Fibroblast of lung (primary cell): ENCODE data around the gene PZP.

Experiments
- CTCF ChIP-seq, 2 donors: IDR thresholded peaks in 1 of 2; conservative IDR thresholded peaks in 1 of 2; 1 replicate in 1 of 2; 2 replicates in 1 of 2; pipeline ENCODE4 v1.5.1; 2011 to 2012; ENCODE audit warnings: low read length in 2 of 2, control low read depth in 1 of 2, inconsistent platforms in 1 of 2, low read depth in 1 of 2, mild to moderate bottlenecking in 1 of 2
- EZH2 ChIP-seq: IDR thresholded peaks from 2 replicates; pipeline ENCODE4 v1.5.1; 2012; ENCODE audit warnings: low read length, control low read depth, mild to moderate bottlenecking; ENCODE audit errors: missing control alignments

- TF ChIP-seq CTCF (conservative IDR thresholded peaks at IDR 0.05 in 1 of 2, IDR thresholded peaks at IDR 0.05 in 1 of 2; ENCODE audit: low read depth in 1 of 2, low read length in 2 of 2) (no peak), EZH2 (no peak)
These were observed 27.3 kb upstream of the PZP start for GRCh38 chr12:9235519-9235918.
